Activated naive CD8-positive, alpha-beta T cell treated with anti-CD3 and anti-CD28 coated beads, Interleukin-2, amount 50 U/mL, for 16 hours (primary cell): Measurements from ENCODE around the gene MIR17HG.
"Not testable (repeated sequence)": the region's sequence is repeated elsewhere in the genome, so short reads cannot be mapped to it uniquely, and the experiment has no call there.

ENCODE experiments used
- DNase-seq: peaks from one replicate; pipeline ENCODE4 v3.0.0-alpha.2; 2020; ENCODE audit warnings: low read depth, low spot score

MIR17HG gene

DNA sequence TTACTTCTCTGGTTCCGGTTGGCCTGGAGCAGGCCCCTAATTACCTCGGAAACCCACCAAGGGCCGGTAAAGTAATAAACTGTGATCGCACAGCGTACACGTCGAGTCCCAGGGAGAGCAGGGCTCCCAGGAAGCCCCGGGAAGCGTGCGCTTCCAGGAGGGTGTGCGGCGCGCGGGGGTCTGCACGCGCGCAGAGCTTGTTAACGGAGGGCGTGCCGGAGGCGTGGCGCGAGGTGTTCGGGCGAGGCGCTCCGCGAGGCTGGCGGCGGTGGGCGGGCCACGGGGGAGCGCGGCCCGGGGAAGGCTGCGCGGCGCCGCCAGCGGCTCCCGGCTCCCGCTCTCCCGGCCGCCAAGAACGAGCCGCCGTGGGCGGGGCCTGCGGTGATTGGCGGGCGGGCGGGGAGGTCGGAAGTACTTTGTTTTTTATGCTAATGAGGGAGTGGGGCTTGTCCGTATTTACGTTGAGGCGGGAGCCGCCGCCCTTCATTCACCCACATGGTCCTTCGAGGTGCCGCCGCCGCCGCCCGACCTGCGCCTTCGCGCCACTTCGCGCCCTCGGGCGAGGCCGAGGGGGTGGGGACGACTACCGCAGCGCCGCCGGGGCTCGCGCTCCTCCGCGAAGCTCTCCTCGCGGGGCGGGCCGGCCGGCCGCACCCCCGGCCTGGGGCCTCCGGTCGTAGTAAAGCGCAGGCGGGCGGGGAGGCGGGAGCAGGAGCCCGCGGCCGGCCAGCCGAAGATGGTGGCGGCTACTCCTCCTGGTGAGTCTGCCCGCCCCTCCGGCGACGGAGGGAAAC is at the start of gene MIR17HG:
TSS of gene MIR17HG (plus strand) at position 486 of the 794 bp plus-strand sequence.
- peak; percentile 77 for DNase-seq

DNA sequence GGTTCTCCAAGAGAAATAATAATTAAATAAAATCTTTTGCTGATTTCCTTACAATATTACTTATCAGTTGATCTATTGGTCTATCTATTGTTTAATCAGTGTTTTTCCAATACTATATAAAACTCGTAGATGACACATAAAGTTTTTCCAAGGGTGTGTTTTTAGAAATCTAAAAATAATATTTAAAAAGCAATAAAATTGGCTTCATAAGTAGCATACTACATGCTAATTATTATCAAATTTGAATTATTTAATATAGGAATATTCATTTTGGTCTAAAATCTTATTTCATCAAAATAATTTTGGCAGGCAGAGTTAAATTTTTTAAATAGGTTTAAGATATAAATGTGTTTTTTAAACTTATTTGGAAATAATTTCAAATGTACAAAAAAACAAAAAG is 49.4 kb upstream of the MIR17HG start:
- no peak for DNase-seq

DNA sequence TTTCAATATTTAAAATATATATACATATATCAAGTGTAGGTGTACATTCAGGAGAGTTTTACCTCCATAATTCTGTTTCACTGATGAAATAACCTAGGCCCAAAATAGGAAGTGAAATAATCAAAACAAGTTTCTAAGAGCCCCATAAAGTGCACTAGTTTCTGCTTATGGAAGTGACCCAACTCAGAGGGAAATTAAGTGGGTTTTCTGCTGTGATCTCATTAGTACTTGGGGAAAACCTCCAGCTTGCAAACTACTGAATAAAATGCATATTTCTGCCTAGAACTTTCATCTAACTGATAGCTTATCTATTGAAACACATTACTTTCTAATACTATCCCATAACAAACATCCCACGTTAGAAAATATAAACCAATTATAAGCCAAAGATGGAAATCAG is 45.4 kb upstream of the MIR17HG start:
- DNase-seq, result no peak

DNA sequence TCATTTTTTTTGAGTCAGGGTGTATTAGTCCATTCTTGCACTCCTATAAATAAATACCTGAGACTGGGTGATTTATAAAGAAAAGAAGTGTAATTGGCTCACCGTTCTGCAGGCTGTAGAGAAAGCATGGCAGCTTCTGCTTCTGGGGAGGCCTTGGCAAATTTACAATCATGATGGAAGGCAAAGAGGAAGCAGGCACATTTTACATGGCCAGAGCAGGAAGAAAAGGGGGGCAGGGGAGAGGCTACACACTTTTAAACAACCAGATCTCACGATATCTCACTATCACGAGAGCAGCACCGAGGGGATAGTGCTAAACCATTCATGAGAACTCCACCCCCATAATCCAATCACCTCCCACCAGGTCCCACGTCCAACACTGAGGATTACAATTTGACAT is 44.5 kb upstream of the MIR17HG start:
- DNase-seq, result no peak

DNA sequence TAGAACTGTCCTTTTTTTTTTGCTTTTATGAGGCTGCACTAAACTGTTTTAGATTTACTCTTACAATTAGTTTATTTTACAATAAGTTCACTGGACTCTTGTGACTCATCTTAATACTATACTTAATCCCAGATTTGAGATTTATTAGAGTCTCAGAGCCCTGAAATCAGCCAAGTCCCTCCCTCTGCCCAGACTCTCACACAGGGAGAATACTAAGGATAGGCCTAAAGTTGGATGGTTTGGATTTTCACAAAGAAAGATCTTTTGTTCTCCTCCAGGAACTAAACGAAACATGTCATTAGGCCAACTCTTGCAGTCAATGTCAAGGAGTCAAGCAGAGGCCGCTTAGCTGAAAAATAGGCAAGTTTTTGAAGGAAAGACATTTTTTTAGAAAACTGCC is 42.7 kb upstream of the MIR17HG start:
- no peak for DNase-seq

DNA sequence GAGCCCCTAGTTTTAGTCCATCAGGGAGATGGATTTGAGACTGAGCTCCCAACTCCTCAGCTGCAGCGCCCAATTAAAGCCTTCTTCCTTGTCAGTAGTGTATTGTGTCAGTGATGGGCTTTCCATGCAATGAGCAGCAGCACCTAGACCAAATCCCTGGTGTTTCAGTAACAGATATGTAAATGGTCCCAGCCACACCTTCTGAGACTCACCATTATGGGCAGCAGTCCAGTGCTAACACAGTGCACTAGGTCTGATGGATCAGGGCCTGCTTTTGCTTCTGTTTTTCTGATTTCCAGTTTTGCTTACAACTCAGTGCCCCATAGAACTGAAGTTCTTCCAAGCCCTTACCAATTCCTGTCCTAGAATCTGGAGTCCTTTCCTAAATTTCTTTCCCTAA is 41.8 kb upstream of the MIR17HG start:
- DNase-seq, result no peak

DNA sequence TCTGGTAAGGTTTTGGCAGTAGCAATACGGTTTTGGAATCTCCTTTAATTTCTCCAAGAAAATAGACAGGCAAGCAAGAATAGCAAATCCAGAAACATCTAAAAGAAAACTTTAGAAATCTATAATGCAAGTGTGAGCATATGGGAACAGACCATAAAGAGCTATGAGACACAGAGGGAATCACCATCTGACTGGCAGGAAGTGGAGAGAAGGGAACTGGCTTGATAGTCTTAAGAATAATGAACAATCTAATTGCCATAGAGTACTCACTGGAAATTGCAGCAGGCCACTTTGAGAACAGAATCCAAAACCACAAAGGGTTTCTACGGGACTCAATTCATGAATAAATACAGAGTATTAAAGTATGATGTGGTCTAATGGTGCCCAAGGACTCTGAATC is 39.6 kb upstream of the MIR17HG start:
- no peak for DNase-seq

DNA sequence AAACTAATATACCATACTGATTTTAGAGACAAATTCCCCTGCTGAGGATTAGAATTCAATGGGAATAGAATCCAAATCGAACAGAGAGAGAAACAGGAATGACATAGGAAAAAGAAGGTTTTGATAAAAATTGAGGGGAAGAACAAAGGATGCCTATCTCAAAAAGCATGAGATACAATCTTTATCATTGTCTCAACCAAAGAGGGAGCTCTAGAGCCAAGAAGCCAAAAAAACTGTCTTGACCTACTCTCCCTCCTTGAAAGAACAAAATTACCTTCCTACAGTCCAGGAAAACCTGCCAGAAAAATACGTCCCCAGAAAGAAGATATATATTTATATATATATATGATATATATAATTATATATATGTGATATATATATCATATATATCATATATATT is 39.2 kb upstream of the MIR17HG start:
- no peak for DNase-seq

DNA sequence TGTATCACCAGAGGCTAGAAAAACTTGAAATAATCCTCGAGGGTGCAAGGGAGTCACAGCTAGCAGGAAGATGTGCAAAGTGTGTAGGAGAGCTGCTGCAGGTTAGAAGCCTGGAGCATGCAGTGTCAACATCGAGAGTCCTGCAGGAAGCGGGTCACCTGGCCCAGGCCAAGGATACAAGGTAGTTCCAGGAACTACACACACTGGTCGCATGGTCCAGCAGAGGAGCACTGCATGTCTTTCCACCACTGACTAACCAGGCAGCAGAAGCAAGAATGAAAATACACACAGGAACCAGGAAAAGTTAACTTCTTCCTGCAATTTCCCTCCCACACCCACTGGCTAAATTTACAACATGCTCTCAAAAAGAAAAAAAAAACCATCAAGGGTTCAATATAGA is 36.0 kb upstream of the MIR17HG start:
- DNase-seq, result no peak

DNA sequence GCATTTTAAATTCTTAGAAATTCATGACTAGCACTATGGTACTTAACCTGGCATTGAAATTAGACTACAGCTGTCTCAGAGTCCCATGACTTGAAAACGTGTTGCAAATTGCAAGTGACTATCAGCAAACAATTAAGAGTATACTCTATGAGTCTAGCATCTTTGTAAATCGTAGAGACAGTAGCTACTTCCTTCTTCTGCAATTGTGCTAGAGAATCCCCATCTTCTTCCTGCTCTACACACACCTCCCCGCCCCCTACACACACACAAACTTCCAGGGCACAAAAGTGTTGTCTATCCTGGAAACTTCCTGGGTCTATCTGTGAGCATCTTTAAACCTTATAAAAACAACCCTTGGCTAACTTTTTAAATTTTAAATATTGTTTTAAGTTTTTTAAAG is 35.2 kb upstream of the MIR17HG start:
- DNase-seq, result no peak

DNA sequence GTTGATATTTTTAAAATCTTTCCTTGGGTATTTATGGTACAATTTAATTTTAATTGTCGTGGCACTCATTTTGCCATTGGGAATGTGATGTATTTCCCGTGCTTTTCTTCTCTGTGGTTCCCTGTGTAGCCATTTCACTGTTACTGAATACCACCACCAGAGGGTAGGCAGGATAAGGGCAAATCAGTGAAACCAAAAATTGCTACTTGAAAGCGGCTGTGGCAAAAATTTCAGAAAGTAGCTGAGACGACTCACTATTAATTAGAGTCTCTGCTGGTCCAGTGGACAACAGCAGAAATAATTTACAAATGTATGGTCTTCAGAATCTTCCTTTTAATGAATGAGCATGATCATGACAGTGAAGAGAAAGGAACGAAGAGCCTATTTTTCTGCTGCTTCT is 34.4 kb upstream of the MIR17HG start:
- no peak for DNase-seq

DNA sequence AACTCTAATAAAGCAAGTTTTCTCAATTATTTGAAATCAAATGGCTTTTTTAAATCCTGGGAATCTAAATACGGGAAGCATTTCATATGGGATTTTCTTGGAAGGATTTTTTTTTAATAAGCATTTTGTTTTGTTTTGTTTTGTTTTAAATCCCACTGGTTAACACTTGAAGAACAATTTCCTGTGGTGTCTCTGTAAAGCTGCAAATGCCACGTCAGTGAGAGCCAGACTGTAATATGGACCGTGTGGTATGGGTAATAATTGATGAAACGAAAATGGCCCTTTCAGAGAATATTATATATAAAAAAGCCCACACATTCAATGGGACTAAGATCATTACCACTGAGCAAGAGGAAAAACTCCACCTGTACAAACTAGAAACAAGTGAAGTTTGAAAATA is 33.9 kb upstream of the MIR17HG start:
- no peak for DNase-seq

DNA sequence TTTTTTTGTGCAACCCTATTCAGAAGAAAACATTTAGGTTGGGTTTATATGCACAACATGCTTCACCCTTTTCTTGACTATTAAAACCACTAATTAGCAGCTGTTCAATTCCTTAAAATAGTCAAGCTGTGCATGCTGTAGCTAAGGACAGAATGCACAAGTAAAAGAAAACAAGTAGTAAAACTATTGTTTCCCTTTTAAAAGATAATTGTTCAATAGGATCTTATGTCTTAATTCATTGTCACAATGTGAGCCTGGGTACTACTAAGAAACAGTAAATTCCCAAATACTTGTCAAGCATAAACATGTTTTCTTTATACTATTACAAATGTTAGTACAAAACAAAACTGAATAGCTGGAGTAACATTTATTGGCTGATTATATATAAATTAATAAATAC is 32.6 kb upstream of the MIR17HG start:
- DNase-seq, result no peak

DNA sequence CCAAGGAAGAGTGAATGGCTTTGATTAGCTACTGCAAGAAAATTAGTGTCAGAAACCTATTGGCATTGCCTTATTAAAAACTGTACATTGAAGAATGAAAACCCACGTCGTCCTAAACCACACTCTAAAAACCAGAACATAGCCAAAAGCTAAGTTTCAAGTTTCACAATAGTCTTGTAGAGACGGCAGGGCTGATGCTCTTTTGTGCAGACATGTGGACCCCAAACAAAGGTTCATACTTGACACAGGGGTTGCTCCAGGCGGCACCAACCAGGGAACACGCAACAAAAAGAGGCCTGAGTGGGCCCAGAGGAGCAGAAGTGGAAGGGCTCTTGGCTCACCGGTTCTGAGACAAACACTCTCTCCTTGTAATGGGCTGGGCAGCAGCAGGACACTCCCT is 28.6 kb upstream of the MIR17HG start:
- DNase-seq, result no peak

DNA sequence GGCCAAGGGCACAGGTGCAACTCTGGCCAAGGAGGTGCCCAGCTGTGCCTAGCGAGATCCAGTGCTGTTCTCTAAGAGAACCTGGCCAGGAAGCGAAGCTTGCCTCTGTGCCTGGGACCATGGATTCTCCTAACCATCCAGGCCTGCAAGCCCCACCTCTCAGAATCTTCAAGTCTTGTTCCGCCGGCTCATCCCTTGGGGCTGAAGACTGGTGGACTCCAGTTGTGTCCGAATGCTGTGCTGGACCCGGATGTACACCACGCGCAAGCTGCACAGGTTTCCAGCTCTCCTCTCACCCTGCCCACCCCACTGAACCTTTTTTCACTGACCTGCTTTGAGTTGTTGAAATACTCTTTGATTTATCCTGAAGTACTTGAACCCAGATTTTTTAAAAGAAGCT is 27.5 kb upstream of the MIR17HG start:
- DNase-seq, result no peak

DNA sequence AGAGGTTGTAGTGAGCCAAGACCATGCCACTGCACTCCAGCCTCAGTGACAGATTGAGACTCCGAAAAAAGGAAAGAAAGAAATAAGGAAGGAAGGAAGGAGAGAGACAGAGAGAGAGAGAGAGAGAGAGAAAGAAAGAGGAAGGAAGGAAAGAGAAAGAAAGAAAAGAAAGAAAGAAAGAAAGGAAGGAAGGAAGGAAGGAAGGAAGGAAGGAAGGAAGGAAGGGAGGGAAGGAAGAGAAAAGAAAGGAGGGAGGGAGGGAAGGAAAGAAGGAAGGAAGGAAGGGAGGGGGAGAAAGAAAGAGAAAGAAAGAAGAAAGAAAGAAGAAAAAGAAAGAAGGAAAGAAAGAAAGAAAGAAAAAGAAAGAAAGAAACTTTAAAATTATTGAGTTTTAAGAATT is 26.5 kb upstream of the MIR17HG start:
- not testable (repeated sequence) for DNase-seq

DNA sequence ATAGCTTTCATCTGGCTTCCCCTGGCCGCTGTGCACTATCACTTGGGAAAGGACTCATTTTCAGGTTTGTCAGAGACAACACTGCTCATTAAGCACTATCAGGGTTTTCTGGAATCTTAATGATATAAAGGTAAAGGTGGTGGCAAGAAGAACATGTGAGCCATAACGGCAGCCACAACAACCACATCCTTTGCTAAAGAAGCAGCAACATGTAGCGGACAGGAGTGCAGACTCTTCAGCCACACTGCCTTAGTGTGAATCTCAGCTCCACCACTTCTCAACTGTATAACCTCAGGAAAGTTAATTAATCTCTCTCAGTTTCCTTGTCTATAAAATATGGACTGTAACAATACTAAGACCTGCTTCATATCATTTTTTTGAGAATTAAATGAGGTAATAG is 24.1 kb upstream of the MIR17HG start:
- DNase-seq, result no peak

DNA sequence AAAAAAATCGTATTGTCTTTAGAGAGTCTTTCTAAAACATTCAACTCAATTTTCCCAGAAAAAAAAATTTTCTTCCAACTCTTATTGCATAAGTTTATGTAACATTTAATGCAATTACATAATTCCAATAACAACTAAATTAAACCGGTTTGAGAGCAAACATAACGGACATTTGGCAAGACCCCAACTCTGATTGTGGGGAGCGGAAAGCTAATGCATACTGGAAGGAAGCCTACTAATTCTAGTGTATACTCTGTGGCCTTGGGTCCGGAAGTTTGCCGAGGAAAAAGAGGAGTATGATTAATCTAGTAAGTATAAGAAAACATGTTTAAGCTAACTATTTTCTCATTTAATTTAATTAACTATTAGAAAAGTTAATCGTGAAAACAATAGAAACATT is 21.3 kb upstream of the MIR17HG start:
- DNase-seq, result no peak

DNA sequence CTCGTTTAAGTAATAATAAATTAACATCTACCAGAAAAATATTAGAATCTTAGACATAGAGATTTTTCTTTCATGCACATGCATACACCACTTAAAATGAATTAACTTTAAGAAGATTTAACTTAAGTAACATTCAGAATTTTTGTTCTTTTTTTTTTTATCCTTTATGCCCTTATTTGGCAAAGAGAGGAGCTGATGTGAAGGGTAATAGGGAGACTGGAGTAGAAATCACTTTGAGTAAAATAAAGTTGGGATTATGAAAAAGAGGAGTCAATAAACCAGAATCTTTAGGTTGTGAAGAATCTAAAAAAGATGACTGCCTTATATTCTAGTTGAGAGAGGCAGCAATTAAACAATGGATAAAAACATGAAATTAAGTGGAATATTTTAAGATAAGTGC is 18.8 kb upstream of the MIR17HG start:
- no peak for DNase-seq

DNA sequence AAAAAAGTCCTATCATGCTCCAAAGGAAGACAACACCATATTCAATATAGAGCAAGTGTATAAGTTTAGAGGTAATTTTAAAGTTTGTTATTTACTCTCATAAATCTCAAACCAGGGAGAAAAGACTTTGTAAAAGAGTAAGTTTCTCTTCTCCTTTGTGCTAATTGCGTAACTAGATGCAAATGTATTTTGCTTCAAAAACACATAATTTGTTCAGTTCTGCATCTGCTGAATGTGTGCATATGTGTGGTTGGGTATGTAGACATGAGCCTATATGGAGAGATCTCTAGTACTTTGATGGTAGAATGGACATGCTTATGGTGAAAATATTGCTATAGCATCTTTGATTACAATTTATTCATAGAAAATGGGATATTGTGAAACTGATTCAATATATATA is 17.8 kb upstream of the MIR17HG start:
- DNase-seq, result no peak

DNA sequence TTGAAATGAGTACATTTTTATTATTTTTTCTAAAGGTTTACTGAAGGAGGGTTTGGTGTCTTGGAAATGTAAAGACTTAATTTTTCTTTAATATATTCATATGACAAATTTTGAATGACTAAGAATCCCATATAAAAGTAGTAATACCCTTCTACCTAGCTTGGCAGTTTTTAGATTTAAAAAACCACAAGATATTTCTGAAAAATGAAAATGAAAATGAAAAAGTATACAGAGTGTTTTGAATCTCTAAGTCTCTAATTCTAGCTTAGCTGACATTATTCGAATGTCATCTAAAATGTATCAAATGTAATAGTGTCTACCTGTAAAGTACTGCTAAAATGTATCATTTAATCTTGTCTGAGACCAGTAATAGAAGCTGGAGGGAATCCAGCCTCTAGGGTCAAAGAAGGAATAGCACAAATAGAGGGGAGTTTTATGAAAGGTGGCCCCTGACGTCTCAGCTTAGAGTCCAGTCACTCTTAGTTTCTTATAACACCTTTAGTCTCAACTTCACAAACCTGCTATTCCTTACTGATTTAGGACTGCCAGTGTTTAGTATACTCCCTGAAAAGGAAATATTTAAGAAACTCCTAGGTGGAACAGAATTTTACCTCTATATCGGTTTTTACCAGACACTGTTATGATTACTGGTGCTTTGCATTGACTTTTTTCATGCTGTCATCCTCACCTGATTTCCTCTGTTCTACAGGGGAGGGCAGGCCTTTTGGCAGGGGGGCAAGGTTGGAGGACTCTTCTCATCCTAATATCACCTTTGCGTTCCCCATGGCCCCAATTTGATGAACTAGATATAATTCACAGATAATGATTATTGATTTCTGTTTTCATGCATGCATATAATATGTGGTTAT is 16.2 kb upstream of the MIR17HG start:
- DNase-seq, result no peak

DNA sequence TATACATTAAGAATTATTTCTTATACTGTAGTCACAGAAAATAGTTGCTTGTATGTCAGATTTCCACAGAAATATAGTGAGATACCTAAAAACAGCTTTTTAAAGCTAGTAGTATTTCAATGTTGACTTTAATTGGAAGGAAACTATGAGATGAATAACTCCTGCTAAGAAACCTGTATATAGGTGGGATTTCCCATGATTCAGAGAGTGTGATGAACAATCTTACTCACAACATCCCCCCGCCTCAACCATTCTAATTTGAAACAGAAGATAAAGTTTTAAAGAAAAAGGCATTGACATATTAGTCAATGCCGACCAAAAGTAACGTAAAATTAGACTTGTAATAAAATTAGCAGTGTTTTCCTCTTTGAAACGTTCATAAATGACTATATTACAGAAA is 1.4 kb upstream of the MIR17HG start:
- DNase-seq, result no peak

DNA sequence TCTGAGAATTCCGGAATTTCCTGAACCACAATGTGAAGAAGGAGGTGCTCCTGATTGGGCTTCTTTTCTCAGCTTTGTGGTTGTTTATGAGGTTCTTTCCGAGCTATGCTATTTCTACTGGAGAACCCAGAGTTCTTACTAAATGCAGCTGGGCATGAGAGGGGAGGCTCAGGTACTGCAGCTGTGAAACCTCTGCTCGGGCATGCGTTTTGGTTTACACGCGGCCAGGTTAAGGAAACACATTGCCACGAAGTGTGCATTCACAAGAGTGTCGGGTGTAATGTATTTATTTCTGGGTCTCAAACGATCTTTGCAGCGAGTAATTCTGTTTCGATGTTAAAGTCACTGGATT is 661 bp upstream of the MIR17HG start:
- DNase-seq, result peak; percentile 7
